HL-60/S4 treated with phorbol 12-myristate 13-acetate at 8.2 ng/mL for 4 days and 3 days (cell line): Measurements from ENCODE around the gene PECR.
"Not testable (repeated sequence)": the region's sequence is repeated elsewhere in the genome, so short reads cannot be mapped to it uniquely, and the experiment has no call there.

Experiments
- in situ Hi-C: fragments of 300-500 bp; cut with MboI; formaldehyde crosslinking; loops from 2 replicates; pipeline ENCODE4 v1.15.0; 2022; ENCODE audit warnings: low sequenced_read_pairs

Gene PECR

DNA sequence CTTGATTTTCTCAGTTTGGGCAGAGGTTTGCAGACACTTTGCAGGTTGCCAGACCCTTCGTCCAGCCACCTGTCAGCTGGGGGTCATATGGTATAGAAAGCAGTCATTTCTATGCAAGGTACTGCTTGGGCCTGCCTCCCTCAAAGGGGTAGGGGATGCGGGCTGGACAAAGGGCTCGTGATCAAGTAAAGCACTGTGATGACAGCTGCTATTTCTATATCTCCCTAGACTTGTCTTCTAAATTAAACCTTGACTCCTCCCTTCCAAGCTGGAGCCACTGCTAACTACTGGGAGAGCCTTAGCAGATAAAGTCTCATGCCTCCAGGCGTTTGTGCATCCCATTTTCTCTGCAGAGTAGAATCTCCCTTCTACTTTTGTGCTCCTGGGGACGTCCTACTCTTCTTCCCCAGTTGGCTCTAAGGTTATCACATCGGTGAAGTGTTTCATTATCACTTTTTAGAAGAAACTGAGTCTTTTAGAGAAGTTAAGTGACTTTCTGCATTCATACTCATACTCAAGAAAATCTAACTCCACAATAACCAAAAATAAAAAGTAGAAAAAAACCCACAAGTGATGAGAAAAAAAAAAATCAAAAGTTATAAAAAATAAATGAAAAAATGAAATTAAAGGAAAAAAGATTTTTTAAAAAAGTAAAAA lies 26.8 kb upstream of the PECR start:
- in situ Hi-C loops: loop anchor here (25.0 kb wide), 1 partner anchor 304 kb away; the partner anchor contains the start of gene SMARCAL1

DNA sequence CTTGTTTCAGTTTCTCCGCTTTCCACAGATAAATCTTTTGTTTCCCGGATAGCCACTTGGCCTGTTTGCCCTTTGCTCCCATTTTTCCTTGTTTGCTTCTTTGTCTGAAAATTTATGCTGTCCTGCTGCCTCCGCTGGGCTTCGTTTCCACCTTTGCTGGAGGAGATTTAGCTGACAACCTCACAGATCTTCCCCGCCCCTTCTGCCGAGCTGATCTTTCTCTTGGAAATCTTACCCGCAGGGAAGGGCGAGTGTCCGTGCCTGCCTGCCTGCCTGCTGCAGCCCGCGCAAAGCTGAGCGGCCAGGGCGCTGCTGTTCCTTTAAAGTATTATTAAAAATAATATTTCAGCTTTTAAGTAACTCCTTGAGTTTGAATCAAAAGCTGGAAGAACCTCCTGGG lies 26.2 kb upstream of the PECR start:
- in situ Hi-C loops: loop anchor here (25.0 kb wide), 1 partner anchor 305 kb away; the partner anchor contains the start of gene SMARCAL1

DNA sequence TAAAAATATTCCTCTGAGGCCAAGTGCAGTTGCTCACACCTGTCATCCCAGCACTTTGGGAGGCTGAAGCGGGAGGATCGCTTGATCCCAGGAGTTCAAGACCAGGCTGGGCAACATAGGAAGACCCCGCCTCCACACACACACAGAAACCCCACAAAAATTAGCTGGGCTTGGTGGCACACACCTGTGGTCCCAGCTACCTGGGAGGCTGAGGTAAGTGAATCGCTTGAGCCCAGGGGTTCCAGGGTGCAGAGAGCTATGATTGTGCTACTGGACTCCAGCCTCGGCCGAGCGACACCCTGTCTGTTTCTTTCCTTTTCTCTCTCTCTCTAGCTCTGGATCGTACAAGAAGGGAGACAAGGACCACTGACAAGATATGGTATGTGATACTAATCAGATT lies 25.7 kb upstream of the PECR start:
- in situ Hi-C loops: loop anchor here (25.0 kb wide), 1 partner anchor 305 kb away; the partner anchor contains the start of gene SMARCAL1

DNA sequence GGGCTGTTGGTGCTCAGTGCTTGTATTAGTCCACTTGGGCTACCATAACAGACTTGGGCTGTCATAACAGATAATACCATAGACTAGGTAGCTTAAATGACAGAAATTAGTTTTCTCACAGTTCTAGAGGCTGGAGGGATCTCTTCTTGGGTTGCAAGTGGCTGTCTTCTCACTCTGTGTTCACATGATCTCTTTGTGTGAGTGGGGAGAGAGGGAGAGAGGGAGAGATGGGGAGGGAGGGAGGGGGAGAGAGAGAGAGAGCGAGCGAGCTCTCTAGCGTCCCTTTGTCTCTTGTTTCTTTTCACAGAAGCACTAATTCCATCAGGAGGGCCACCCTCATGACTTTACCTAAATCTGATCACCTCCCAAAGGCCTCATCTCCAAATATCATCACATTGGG lies 23.1 kb upstream of the PECR start:
- in situ Hi-C loops: loop anchor here (25.0 kb wide), 1 partner anchor 308 kb away; the partner anchor contains the start of gene SMARCAL1

DNA sequence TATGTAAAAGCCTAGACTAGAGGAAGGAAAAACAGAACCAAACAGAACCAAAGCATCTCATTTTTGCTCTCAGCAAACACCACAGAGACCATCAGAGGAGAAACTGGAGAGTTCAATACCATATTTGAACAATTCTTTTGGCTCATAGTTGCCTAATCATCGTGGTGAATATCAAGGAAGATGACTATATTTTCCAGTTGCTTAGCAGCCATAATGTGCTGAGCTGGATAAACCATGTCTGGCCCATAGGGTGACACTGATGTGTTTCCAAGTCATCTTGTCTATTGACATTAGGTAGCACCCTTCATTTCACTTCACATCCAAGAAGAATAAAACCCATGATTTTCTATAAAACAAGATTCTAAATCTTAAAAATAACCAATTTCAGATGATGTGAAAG lies 21.6 kb upstream of the PECR start:
- in situ Hi-C loops: loop anchor here (25.0 kb wide), 1 partner anchor 309 kb away; the partner anchor contains the start of gene SMARCAL1

DNA sequence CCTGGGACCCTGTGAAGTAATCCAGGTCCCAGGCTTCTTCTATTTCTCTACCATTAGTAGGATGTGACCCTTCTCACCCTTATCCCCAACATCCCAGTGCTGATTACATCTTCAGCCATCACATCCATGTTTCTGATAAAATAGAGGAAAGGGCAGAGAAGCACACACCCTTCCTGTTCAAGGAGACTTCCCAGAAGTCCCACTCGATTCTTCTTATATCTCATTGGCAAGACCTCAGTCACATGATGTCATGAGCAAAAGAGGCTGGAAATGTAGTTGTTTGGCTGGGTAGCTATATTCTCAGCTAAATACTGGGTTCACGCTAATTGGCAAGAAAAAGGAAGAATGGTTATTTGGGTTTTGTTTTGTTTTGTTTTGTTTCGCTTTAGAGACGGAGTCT lies 19.5 kb upstream of the PECR start:
- in situ Hi-C loops: loop anchor here (25.0 kb wide), 1 partner anchor 311 kb away; the partner anchor contains the start of gene SMARCAL1

DNA sequence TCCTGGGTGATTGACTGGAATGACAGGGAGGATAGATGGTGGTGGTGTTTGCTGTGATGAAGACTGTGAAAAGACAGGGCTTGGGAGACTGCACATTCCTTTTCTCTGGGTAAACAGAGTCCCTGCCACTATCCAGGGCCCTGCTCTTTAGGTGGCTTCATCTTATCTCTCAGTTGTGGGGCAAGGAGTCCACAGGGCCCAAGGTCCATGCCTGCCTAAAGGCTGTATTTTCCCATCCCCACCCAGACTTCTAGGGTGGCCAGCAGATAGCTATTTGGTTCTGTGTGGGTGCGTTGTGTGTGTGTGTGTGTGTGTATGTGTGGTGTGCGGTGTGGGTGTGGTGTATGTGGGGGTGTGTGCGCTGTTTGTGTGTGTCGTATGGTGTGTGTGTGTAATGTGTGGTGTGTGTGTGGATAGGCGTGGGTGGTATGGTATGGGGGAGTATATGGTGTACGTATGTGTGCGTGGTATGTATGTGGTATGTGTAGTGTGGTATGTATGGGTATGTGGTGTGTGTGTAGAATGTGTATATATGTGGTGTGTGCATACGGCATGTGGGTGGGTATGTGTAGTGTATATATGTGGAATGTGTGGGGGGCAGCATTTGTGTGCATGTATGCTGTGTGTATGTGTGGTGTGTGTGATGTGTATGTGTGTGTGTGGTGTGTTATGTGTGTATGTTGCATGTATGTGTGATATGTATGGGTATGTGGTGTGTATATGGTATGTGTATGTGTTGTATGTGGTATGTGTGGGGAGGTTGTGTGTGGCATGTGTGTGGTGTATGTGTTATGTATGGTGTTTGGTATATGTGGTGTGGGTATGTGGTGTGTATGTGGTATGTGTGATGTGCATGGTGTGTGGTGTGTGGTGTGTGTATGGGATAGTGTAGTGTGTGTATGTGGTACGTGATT lies 17.1 kb upstream of the PECR start:
- in situ Hi-C loops: no loop called here

DNA sequence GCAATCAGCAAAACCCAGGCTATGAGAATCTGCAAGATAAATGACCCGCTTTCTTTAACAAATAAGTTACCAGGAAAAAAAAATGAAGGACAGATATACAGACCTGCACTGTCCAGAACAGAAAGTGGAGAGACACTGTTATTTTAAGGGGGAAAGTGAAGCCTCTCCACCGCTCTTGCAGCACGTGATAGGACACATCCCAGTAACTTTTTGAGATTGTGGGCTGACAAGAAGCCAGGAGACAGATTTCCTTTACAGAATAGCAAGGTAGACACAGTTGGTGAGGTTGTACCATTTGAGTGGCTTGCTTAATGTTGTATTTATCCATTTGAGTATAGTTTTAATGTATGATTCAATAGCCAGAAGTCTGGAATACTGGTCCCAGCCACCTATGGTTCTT lies 13.1 kb upstream of the PECR start:
- in situ Hi-C loops: no loop called here

DNA sequence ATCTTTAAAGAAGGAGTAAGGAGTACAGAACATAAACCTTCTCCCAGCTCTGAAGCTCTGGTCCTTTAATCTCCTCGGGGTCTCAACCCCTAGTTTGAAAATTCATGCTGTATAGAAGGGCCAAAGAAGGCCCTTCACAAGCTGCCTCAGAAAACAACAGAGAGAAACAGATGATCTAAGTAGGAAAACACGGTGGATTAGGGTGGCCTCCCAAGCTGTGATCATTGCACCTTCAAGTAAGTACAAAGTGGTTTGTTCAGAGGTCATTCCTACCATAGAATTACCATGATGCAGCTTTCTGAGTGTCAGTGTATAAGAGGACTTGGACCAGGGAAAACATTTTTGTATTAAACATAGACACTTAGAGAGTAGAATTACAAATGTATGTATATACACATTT lies 11.0 kb upstream of the PECR start:
- in situ Hi-C loops: no loop called here

DNA sequence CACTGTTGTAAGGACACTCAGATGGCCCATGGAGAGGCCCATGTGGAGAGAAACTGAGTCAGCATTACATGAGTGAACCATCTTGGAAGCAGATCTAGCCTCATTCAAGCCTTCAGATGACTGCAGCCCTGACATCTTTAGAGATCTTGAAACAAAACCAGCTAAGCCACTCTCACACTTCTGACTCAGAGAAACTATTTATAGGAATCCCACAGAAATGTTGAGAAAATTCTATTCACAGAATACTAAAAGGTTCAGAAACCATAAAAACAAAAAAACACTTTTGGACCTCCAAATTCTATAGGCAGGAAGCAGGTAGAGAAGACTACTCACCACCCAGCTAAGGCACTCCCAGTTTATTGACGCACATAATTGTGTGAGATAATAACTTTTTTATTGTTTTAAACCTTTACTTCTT lies 8.8 kb upstream of the PECR start:
- in situ Hi-C loops: no loop called here

DNA sequence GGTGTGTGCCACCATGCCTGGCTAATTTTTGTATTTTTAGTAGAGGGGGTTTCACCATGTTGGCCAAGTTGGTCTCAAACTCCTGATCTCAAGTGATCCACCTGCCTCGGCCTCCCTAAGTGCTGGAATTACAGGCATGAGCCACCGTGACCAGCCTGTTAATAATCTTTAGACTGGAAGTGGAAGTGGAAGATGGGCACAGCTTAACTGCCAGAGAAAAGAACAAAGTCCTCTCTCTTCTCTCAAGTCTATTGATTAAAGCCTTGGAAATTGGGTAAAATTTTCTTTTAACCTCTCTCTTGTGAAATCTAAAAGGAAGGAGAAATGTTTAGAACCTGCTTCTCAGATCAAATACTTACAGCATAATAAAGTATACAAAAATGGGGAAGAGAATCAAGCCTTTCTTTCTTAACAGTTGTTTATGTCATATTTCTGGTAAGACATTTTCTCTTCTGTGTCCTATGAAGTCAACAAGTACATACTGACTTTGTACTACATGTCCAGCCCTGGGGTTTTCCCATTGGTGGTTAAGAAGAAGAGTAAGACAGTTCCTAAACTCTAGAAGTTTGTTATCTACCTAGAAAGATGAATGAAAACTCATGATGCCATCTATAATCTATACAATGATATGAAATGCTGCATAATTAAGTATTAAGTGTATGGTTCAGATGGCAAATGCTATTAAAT lies 4.7 kb upstream of the PECR start:
- in situ Hi-C loops: no loop called here

DNA sequence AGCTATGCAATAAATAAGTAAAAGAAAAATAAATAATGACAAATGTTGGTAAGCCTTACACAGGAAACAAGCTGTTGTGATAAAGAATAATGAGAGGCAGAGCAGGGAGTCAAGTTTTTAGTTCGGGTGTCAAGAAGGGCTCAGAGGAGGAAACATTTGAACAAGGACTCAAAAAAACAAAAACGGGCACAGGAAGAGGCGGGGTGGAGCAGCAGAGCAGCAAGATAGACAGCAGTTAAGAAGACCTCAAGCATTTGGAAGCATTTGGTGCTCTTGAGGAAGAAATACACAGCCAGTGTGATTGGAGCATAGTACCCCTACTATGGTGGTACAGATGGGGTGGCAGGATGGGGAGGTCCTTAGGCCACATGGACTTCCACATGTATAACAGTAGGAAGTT lies 2.9 kb upstream of the PECR start:
- in situ Hi-C loops: no loop called here

DNA sequence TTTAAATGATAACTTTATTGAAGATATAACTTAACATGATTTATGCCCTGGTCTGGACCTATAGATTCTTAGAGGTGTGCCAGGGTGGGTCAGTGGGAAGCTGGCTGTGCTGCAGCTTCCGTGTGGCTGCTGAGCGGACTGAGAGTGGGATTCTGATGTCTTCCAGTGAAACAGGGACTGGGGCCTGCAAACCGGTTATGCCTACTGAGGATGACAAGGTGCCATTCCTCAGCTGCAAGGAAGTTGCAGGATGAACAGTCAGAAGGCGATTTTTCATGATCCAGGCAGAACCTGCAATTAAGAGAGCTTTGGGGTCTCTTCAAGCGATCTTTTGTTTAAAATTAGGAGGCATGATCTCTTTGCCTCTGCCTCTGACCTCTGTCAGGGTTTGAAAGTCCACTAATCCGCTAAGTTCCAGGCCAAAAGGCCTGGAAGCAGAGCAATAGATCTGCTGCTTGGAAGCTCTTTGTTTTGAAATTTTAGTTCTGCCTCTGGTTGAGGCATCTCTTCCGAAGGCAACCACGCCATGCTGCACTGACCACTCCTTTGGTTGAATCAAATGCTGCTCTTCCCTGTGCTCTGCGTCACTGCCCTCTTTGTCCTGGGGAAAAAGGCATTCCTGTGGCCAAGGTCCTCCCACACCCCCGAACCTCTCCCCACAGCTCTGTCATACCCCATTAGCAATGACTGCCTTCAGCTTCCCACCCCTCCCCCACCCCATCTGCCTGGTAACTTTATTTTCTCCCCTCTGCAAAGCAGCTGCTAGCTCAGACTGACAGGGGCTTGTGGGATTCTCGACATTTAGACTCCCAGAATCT lies 2.1 kb upstream of the PECR start:
- in situ Hi-C loops: no loop called here

DNA sequence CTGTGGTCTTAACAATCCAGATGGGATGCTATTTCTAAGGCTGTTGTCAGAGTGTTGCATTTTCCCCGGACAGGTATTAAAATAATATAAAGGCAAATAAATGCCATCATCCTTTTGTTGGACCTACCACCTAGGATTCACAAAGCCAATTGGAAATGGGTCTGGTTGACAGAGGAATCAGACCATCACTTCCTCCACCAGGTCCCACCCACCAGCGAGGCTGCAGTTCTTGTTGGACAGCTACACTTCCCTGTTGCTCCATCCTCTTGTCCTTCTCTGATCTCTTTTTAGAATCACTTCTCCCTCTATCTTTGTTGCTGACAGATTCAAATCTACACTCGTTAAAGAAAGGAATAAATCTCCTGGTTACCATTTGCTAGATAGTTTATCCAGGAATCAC lies 1.2 kb upstream of the PECR start:
- in situ Hi-C loops: no loop called here

DNA sequence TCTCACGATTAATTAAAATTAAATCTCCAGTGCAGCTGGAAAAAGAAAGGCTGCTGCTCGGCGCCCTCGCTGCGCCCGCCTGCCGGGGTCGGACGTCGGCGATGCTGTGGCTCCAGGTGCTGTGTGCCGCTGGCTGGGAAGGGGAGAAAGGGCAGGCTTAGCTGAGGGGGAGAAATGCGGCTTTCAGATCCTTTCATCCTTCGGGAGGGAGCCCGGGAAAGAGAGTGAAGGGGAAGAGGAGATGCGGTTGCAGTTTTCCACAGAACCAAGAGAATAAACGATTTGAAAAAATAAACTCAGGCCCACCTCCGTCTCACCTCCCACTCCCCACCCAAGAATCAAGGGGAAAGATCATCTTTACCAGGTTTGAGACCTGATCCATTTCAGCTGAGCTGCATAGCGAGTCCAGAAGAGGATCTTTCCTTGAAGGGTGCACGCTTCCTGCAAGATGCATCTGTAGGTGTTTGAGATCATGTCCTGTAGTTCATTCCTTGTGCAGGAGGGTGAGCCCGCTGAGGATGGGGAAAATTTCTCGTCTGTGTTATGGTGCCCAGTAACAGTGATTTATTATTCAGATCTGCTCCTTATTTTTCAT lies 605 bp upstream of the PECR start:
- in situ Hi-C loops: no loop called here

DNA sequence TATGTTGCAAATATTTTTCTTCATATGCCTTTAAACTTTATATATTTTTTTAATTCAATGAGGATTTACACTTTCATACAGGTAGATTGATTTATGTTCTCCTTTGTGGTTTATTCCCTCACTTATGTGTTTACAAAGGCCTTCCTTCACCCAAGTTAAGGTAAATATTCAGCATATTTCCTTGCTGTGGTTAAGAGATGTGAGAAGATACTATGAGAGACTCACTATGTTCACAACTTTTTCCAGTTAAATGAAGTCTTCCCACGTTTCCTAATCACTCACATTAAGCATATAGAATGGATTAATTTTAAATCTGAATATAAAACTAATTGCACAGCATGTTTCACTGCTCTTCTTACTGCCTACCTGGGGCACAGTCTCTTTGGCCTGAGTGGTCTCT lies 597 bp downstream of the PECR start:
- in situ Hi-C loops: no loop called here

DNA sequence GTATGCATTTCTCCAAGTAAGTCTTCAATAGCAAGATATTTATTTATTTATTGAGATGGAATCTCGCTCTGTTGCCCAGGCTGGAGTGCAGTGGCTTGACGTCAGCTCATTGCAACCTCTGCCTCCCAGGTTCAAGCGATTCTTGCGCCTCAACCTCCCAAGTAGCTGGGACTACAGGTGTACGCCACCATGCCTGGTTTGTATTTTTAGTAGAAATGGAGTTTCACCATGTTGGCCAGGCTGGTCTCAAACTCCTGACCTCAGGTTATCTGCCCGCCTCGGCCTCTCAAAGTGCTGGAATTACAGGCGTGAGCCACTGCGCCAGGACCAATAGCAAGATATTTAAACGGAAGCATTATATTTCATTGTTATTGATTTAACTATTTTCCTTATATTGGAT lies 1.6 kb downstream of the PECR start:
- in situ Hi-C loops: not testable (repeated sequence)

DNA sequence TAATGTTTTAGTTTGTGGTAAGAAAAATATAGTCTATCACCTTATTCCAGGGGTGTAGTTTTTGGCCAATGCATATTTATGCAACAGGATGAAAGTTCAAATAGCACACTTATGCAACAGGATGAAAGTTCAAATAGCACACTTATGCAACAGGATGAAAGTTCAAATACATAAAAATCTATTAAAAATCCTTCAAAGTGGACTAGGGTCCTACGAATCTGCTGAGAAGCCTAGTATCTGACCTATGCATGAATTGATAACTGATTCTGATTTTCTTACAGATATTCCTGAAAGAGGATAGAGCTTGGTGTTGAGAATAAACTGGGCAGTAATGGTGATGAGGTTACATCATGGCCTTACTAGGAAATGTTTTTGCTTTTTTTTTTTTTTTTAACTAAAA lies 2.8 kb downstream of the PECR start:
- in situ Hi-C loops: no loop called here

DNA sequence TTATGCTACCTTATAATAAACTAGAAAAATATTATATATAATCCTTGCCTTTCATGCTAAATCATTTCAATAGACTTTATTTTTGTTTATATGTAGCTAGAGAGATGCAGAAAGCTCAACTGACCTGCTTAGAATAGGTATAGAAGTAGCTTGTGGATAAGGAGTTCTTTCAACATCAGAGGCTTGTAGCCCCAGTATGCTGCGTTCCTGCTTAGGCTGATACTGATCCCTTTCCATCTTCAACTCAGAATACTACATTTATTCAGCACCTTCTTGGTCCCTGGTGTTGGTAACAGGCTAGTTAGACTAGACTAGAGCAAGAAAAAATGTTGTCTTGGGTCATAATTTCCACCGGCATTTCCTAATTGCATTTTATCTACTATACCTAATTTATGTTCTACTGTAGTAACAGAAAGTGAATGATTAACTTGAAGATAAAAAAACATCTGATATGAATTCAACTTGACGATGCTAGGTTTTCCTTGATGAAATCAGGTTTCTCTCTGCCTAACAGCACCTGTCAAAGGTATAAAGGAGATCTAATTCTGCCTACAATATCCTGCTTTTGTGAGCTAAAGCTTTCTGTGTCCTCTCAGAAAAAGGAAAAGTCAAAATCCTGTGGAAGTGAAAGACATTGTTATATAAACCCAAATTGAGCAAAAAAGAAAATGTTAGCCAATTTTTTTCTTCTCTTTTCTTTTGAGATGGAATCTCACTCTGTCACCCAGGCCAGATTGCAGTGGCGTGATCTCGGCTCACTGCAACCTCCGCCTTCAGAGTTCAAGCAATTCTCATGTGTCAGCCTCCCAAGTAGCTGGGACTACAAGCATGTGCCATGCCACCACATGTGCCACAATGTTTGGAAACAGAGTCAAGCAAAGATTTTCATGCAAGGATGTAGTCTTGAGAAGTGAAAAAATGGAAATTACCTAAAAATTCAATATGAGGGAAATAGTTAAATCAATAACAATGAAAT lies 5.8 kb downstream of the PECR start:
- in situ Hi-C loops: no loop called here
